DND-41 (cell line): ENCODE results near the gene TBX4.

Experiments
- ATAC-seq: fragments of 200-7000 bp; cut with Tn5 transposase; 3 replicates; pipeline ENCODE4 v1.9.1; 2021; ENCODE audit warnings: low read depth; ENCODE audit not compliant: insufficient read depth
- DNase-seq: peaks from one replicate; pipeline ENCODE4 v3.0.0-alpha.2; 2020
- H2AFZ ChIP-seq: 2 replicates; pipeline ENCODE4 v1.6.0; 2012; ENCODE audit warnings: low read depth, low read length
- H3K27ac ChIP-seq: 2 replicates; pipeline ENCODE4 v1.5.1; 2012; ENCODE audit warnings: low read length, inconsistent platforms
- H3K27me3 ChIP-seq: fragments of 200-600 bp; sonication (generic); 2 replicates; pipeline ENCODE4 v1.6.0; 2012; ENCODE audit warnings: low read length, mild to moderate bottlenecking, inconsistent platforms; ENCODE audit not compliant: insufficient read depth, poor library complexity
- H3K36me3 ChIP-seq: 2 replicates; pipeline ENCODE4 v1.5.1; 2012; ENCODE audit warnings: low read length, inconsistent platforms; ENCODE audit not compliant: insufficient read depth
- H3K4me1 ChIP-seq: 2 replicates; pipeline ENCODE4 v1.5.1; 2012; ENCODE audit warnings: mild to moderate bottlenecking, low read length; ENCODE audit not compliant: insufficient read depth
- H3K4me2 ChIP-seq: 2 replicates; pipeline ENCODE4 v1.6.0; 2012; ENCODE audit warnings: mild to moderate bottlenecking, moderate library complexity, low read length, inconsistent platforms; ENCODE audit not compliant: insufficient read depth
- H3K4me3 ChIP-seq, 2 experiments: fragments of 200-600 bp in 1 of 2; shearing (Covaris generic) in 1 of 2; 2 replicates each; pipeline ENCODE4 v1.5.1; 2012 to 2016; ENCODE audit warnings: inconsistent platforms in 2 of 2, low read length in 2 of 2, mild to moderate bottlenecking in 2 of 2, low read depth in 1 of 2, moderate library complexity in 1 of 2
- H3K79me2 ChIP-seq: 2 replicates; pipeline ENCODE4 v1.6.0; 2012; ENCODE audit warnings: low read length, inconsistent platforms; ENCODE audit not compliant: insufficient read depth
- H3K9ac ChIP-seq: 2 replicates; pipeline ENCODE4 v1.6.0; 2012; ENCODE audit warnings: low read depth, mild to moderate bottlenecking, inconsistent platforms, low read length, moderate library complexity
- H3K9me3 ChIP-seq: 2 replicates; pipeline ENCODE4 v1.5.1; 2012; ENCODE audit warnings: low read length, moderate library complexity, mild to moderate bottlenecking, inconsistent platforms; ENCODE audit not compliant: insufficient read depth, severe bottlenecking
- H4K20me1 ChIP-seq: 2 replicates; pipeline ENCODE4 v1.6.0; 2012; ENCODE audit warnings: low read length; ENCODE audit not compliant: insufficient read depth
- CTCF ChIP-seq: IDR thresholded peaks from 2 replicates; pipeline ENCODE4 v1.5.1; 2012; ENCODE audit warnings: borderline replicate concordance, low read length, moderate library complexity, mild to moderate bottlenecking; ENCODE audit not compliant: poor library complexity, severe bottlenecking; ENCODE audit errors: extremely low read depth
- EZH2 ChIP-seq: IDR thresholded peaks from 3 replicates; pipeline ENCODE4 v1.6.1; 2012; ENCODE audit warnings: borderline replicate concordance, low read depth, mild to moderate bottlenecking, moderate library complexity, low read length, inconsistent platforms; ENCODE audit not compliant: severe bottlenecking

The TBX4 gene

GRCh38 chr17:61451538-61452300, 503 bp upstream of the TBX4 start:
- no peaks in the 10 kb centered on the region for H3K4me1 ChIP-seq
- H3K9ac ChIP-seq, result no peak overlapping the region
- H4K20me1 ChIP-seq, result no peaks in the 10 kb centered on the region; the same call in 1 of the 2 replicates
- TF ChIP-seq EZH2 (no peak), CTCF (no peak)
- no peak overlapping the region for H2AFZ ChIP-seq
- no peak overlapping the region for H3K4me2 ChIP-seq
- peaks cover 4% of the 10 kb centered on the region for H3K27me3 ChIP-seq
- no peak overlapping the region for H3K27ac ChIP-seq
- no peak for DNase-seq
- H3K9me3 ChIP-seq, result no peaks in the 10 kb centered on the region
- H3K4me3 ChIP-seq, result no peak overlapping the region
- ATAC-seq, result no peak
- H3K79me2 ChIP-seq, result no peaks in the 10 kb centered on the region
- H3K36me3 ChIP-seq, result no peaks in the 10 kb centered on the region

- DNase-seq, result no peak
- Histone ChIP-seq H3K9me3 (no peaks in the 10 kb centered on the region), H3K9ac (no peak overlapping the region), H3K4me3 (no peak overlapping the region), H2AFZ (no peak overlapping the region), H3K27me3 (no peaks in the 10 kb centered on the region), H3K4me1 (no peaks in the 10 kb centered on the region), H4K20me1 (no peaks in the 10 kb centered on the region), H3K27ac (no peak overlapping the region), H3K79me2 (no peaks in the 10 kb centered on the region), H3K4me2 (no peak overlapping the region), H3K36me3 (no peaks in the 10 kb centered on the region)
- ATAC-seq, result no peak
- TF ChIP-seq CTCF (no peak), EZH2 (no peak)
Observed at GRCh38 chr17:61453566-61454380, 1.6 kb downstream of the TBX4 start.

GRCh38 chr17:61454381-61455323, 2.4 kb downstream of the TBX4 start:
- H3K9ac ChIP-seq, result no peak overlapping the region
- no peak overlapping the region for H3K4me2 ChIP-seq

More at GRCh38 chr17:61454381-61455323, 2.4 kb downstream of the TBX4 start:
- Histone ChIP-seq H3K79me2 (no peaks in the 10 kb centered on the region), H3K36me3 (no peaks in the 10 kb centered on the region), H3K4me3 (no peak overlapping the region), H3K27ac (no peak overlapping the region), H3K27me3 (no peaks in the 10 kb centered on the region), H3K4me1 (no peaks in the 10 kb centered on the region), H4K20me1 (no peaks in the 10 kb centered on the region), H3K9me3 (no peaks in the 10 kb centered on the region), H2AFZ (no peak overlapping the region)
- TF ChIP-seq EZH2 (no peak), CTCF (no peak)
- ATAC-seq (no peak), DNase-seq (no peak)
